ENCODE results near the gene LRAT. TPM values are rescaled to one million over a fixed set of nuclear protein-coding genes. Genes with fewer than 3 reads are reported as not detected.
A peak's percentile ranks its signal among the peaks of the same experiment; 100 is the strongest.

The LRAT gene
- total RNA-seq, 1 donor from 2014 or later = 3.2 TPM

- DNase-seq (ENCODE audit: low read depth) = no peak
Observed at GRCh38 chr4:154760895-154761294, 17.1 kb downstream of the LRAT start.

DNA sequence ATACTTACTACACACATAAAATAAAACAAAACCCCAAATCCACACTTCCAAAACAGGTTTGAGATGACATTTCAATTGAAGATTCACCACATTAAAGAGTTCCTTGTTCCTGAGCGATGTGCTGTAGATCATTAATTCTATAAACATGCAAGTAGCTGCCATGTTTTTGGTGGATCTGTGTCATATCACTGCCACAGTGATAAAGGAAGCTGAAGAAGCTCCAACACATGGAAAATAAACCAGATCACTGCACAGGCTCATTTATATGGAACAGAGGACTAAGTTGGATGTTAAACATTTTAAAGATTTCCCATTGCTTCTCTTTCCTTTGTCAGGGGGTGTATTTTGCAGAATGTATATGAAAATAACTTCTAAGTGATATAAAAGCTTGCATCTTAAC is 34.5 kb downstream of the LRAT start:
- no peak for DNase-seq (ENCODE audit: low read depth)

DNA sequence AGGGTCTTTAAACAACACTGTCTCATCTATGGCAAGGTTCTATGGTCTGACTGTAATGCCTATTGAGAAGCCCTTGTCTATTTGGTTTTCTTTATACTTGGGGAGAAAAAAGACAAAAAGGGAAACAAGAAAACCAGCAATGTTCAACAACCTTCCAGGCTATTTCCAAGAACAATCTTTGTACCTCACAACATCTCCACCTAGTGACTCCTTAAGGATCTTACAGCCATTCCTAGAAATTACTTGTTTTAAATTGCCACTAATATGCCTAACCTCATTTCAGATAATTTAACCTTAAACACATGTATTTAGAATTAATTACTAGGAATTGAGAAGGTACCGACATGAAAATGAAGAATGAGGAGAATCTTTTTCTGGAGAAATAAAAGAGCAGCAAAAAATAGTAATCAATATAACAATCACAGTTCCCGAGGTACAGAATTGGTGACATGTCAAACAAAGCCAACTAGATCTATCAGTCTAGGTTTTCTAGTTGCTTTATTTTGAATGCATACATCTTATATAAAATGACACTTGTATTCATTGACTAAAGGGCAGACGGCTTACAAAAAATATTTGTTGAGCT is 35.7 kb downstream of the LRAT start:
- DNase-seq (ENCODE audit: low read depth) = peak; percentile 69

DNA sequence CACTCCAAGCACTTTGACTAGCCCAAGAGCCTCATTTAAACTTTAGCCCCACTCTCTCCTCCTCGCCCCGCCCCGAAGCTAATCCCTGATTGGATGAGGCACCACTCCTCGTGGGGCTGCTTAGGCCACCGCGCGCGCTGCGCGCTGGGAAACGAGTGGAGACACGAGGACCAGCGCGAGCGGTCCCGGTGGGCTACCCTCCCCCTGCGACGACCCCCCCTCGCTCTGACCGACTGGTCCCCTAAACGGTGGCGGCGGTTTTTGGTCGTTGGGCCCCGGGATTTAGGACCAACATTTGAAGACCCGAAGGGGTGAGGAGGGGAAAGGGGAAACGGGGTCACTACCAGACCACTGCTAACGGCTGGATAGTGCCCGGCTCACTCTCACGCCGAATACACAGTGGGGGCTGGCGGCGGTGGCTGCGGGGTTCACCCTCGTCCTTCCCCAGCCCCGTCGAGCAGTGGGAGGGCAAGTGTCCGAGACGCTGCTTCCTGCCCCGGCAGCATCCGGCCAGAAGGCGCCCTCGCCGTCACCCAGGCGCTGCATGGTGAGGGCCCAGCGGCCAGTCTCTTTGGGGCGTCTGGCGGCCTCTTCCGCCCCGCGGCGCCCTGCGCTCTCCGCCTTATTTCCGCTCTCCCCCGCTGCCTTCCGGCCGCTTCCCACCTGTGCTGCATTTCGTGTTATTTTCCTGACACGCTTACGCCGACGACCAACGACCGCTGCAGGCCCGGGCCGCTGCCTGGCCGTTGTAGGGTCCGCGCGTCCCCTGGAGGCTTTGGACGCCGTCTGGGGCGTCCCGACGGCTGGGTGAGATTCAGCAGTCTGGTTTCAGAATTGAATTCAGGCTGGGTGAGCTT is 37.6 kb downstream of the LRAT start, which contains the start of gene RBM46:
TSS of gene RBM46 (plus strand) at position 147 of the 857 bp plus-strand sequence. CDS start 15,481 bp downstream, outside the sequence.
- DNase-seq (ENCODE audit: low read depth) = no peak

DNA sequence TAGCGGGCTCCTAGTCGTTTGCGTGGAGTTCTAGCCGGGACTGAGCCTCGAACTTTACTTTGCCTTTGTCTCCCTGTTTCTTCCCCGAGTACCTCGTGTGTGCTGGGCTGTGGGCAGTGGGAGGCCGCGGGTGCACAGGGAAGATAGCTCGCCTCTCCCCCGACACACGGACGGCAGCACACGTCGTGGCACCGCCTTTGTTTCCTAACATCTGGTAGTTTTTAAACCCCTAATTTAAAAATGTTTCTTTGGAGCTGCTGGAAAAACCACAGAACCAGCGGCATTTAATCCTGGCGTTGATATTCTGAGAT is 38.1 kb downstream of the LRAT start:
- DNase-seq (ENCODE audit: low read depth) = no peak

Other genes with a start within 250 kb of the LRAT start
- 88.6 and 99.9 TPM in 2 replicates for gene PLRG1, start 193.6 kb upstream of the LRAT start, total RNA-seq
- gene FGB, start 181.0 kb upstream of the LRAT start, total RNA-seq = 0.69 and 14.3 TPM in 2 replicates
- gene FGA, start 153.3 kb upstream of the LRAT start, total RNA-seq = 0.17 and 7.0 TPM in 2 replicates
- 0.20 TPM in 1 of 2 replicates, not detected in the other for gene FGG, start 131.3 kb upstream of the LRAT start, total RNA-seq
- 0.30 and 0.52 TPM in 2 replicates for gene RBM46, start 37.3 kb downstream of the LRAT start, total RNA-seq